NCI-H82 treated with DMSO at 0.1 percent for 48 hours (cell line): ENCODE results near the gene HNRNPA3.
A peak's percentile ranks its signal among the peaks of the same experiment; 100 is the strongest.
"Not testable (repeated sequence)": the region's sequence is repeated elsewhere in the genome, so short reads cannot be mapped to it uniquely, and the experiment has no call there.

Source experiments
- DNase-seq: peaks from one replicate; lab custom pipeline; 2025; ENCODE audit not compliant: unreplicated experiment; lab: John Stamatoyannopoulos, UW

Gene HNRNPA3

GRCh38 chr2:177254433-177255226 lies 42.0 kb downstream of the HNRNPA3 start:
- peak; percentile 9 for DNase-seq

- DNase-seq, result no peak
Measured at GRCh38 chr2:177255227-177255601, 42.6 kb downstream of the HNRNPA3 start.

- DNase-seq, result no peak
Measured at GRCh38 chr2:177256026-177256425, 43.4 kb downstream of the HNRNPA3 start.

- DNase-seq, result no peak
Measured at GRCh38 chr2:177256695-177257094, 44.1 kb downstream of the HNRNPA3 start.

- DNase-seq, result no peak
Measured at GRCh38 chr2:177257471-177257870, 44.9 kb downstream of the HNRNPA3 start.

- no peak for DNase-seq
Measured at GRCh38 chr2:177258059-177258458, 45.5 kb downstream of the HNRNPA3 start.

GRCh38 chr2:177260379-177260778 lies 47.8 kb downstream of the HNRNPA3 start:
- DNase-seq, result no peak

- no peak for DNase-seq
Measured at GRCh38 chr2:177261116-177262060, 48.8 kb downstream of the HNRNPA3 start.

- DNase-seq, result no peak
Measured at GRCh38 chr2:177262092-177262491, 49.5 kb downstream of the HNRNPA3 start.

- DNase-seq, result no peak
Measured at GRCh38 chr2:177262958-177263450, 50.4 kb downstream of the HNRNPA3 start.

GRCh38 chr2:177263451-177264208 lies 51.0 kb downstream of the HNRNPA3 start:
- peak; percentile 90 for DNase-seq

GRCh38 chr2:177264209-177264692 lies 51.7 kb downstream of the HNRNPA3 start:
- no peak for DNase-seq

GRCh38 chr2:177264693-177265587 lies 52.3 kb downstream of the HNRNPA3 start, which contains the start of gene NFE2L2:
Gene NFE2L2, minus strand, starts transcription at chr2:177264727. Its CDS starts 151 bp downstream, at chr2:177264576.
- DNase-seq, result peak; percentile 84

- no peak for DNase-seq
Measured at GRCh38 chr2:177265824-177266817, 53.5 kb downstream of the HNRNPA3 start.

GRCh38 chr2:177266955-177267354 lies 54.4 kb downstream of the HNRNPA3 start:
- DNase-seq, result not testable (repeated sequence)

- DNase-seq, result no peak
Measured at GRCh38 chr2:177268187-177268871, 55.7 kb downstream of the HNRNPA3 start.

- no peak for DNase-seq
Measured at GRCh38 chr2:177268901-177269300, 56.3 kb downstream of the HNRNPA3 start.

- DNase-seq, result no peak
Measured at GRCh38 chr2:177270531-177270930, 57.9 kb downstream of the HNRNPA3 start.
